ENCODE measurements around the gene PROM2. TPM values are rescaled to one million over a fixed set of nuclear protein-coding genes. Genes with fewer than 3 reads are reported as not detected.

The PROM2 gene
- total RNA-seq, 1 experiment from 2014 or later, result not detected

- in situ Hi-C loops (cut with HindIII; ENCODE audit: low pct_unique_long_range_greater_than_20kb, low sequenced_read_pairs), result no loop called here
- no peak for DNase-seq (ENCODE audit: low read depth)
Measured at GRCh38 chr2:95299961-95300360, 25.7 kb downstream of the PROM2 start.

DNA sequence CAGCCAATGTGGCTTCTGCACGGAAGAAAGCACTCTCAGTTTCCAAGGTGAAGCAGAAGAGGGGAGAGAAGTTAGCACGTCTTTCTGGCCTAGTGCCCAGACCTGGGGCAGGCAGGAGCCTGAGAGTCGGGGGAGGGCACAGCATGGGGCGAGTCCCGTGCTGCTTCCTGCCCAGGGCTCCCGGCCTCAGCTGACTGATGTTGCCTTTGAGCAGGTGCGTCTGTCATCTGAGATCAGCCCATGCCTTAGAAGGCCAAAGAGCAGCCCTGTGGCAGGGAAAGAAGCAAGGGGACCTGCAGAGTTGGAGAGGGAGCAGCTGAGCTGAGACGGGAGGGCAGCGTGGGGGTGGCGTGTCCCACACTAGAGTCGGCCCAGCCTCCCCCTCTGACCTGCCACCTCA is 26.2 kb downstream of the PROM2 start:
- in situ Hi-C loops (cut with HindIII; ENCODE audit: low pct_unique_long_range_greater_than_20kb, low sequenced_read_pairs), result no loop called here
- peak; percentile 30 for DNase-seq (ENCODE audit: low read depth)

GRCh38 chr2:95301186-95301585 is 26.9 kb downstream of the PROM2 start:
- in situ Hi-C loops (cut with HindIII; ENCODE audit: low pct_unique_long_range_greater_than_20kb, low sequenced_read_pairs), result no loop called here
- DNase-seq (ENCODE audit: low read depth), result no peak

GRCh38 chr2:95301876-95302641 is 27.8 kb downstream of the PROM2 start:
- in situ Hi-C loops (cut with HindIII; ENCODE audit: low pct_unique_long_range_greater_than_20kb, low sequenced_read_pairs), result no loop called here
- no peak for DNase-seq (ENCODE audit: low read depth)

- in situ Hi-C loops (cut with HindIII; ENCODE audit: low pct_unique_long_range_greater_than_20kb, low sequenced_read_pairs), result no loop called here
- DNase-seq (ENCODE audit: low read depth), result no peak
Measured at GRCh38 chr2:95303191-95303919, 29.1 kb downstream of the PROM2 start.

GRCh38 chr2:95305380-95306061 is 31.3 kb downstream of the PROM2 start:
- DNase-seq (ENCODE audit: low read depth), result peak; percentile 77
- in situ Hi-C loops (cut with HindIII; ENCODE audit: low pct_unique_long_range_greater_than_20kb, low sequenced_read_pairs), result no loop called here

GRCh38 chr2:95306336-95306895 is 32.2 kb downstream of the PROM2 start:
- in situ Hi-C loops (cut with HindIII; ENCODE audit: low pct_unique_long_range_greater_than_20kb, low sequenced_read_pairs), result no loop called here
- DNase-seq (ENCODE audit: low read depth), result no peak

- no peak for DNase-seq (ENCODE audit: low read depth)
- in situ Hi-C loops (cut with HindIII; ENCODE audit: low pct_unique_long_range_greater_than_20kb, low sequenced_read_pairs), result no loop called here
Measured at GRCh38 chr2:95307036-95307435, 32.8 kb downstream of the PROM2 start.

- DNase-seq (ENCODE audit: low read depth), result no peak
- in situ Hi-C loops (cut with HindIII; ENCODE audit: low pct_unique_long_range_greater_than_20kb, low sequenced_read_pairs), result no loop called here
Measured at GRCh38 chr2:95307878-95308277, 33.6 kb downstream of the PROM2 start.

GRCh38 chr2:95308426-95308990 is 34.3 kb downstream of the PROM2 start:
- in situ Hi-C loops (cut with HindIII; ENCODE audit: low pct_unique_long_range_greater_than_20kb, low sequenced_read_pairs), result no loop called here

DNA sequence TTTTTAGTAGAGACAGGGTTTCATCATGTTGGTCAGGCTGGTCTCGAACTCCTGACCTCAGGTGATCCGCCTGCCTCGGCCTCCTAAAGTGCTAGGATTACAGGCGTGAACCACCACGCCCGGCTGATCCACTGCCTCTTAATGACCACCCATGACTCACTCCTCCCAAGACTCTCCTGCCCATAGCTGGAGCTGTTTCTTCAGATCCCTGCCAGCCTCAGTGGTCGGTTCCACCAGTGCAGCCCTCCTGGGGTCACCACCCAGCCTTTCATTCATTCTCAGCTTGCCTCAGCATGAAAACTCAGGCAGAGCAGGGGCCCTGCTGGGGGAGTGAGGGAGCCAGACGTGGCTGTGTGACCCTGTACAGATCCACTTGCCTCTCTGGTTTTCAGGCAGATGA is 35.4 kb downstream of the PROM2 start:
- in situ Hi-C loops (cut with HindIII; ENCODE audit: low pct_unique_long_range_greater_than_20kb, low sequenced_read_pairs), result no loop called here
- peak; percentile 36 for DNase-seq (ENCODE audit: low read depth)

More at GRCh38 chr2:95308426-95308990, 34.3 kb downstream of the PROM2 start:
- no peak for DNase-seq (ENCODE audit: low read depth)

- DNase-seq (ENCODE audit: low read depth), result no peak
- in situ Hi-C loops (cut with HindIII; ENCODE audit: low pct_unique_long_range_greater_than_20kb, low sequenced_read_pairs), result no loop called here
Measured at GRCh38 chr2:95310216-95310615, 36.0 kb downstream of the PROM2 start.

- DNase-seq (ENCODE audit: low read depth), result no peak
- in situ Hi-C loops (cut with HindIII; ENCODE audit: low pct_unique_long_range_greater_than_20kb, low sequenced_read_pairs), result no loop called here
Measured at GRCh38 chr2:95310651-95311050, 36.4 kb downstream of the PROM2 start.

- in situ Hi-C loops (cut with HindIII; ENCODE audit: low pct_unique_long_range_greater_than_20kb, low sequenced_read_pairs), result no loop called here
- DNase-seq (ENCODE audit: low read depth), result no peak
Measured at GRCh38 chr2:95311815-95312542, 37.7 kb downstream of the PROM2 start.

- DNase-seq (ENCODE audit: low read depth), result no peak
- in situ Hi-C loops (cut with HindIII; ENCODE audit: low pct_unique_long_range_greater_than_20kb, low sequenced_read_pairs), result no loop called here
Measured at GRCh38 chr2:95312543-95313201, 38.4 kb downstream of the PROM2 start.

DNA sequence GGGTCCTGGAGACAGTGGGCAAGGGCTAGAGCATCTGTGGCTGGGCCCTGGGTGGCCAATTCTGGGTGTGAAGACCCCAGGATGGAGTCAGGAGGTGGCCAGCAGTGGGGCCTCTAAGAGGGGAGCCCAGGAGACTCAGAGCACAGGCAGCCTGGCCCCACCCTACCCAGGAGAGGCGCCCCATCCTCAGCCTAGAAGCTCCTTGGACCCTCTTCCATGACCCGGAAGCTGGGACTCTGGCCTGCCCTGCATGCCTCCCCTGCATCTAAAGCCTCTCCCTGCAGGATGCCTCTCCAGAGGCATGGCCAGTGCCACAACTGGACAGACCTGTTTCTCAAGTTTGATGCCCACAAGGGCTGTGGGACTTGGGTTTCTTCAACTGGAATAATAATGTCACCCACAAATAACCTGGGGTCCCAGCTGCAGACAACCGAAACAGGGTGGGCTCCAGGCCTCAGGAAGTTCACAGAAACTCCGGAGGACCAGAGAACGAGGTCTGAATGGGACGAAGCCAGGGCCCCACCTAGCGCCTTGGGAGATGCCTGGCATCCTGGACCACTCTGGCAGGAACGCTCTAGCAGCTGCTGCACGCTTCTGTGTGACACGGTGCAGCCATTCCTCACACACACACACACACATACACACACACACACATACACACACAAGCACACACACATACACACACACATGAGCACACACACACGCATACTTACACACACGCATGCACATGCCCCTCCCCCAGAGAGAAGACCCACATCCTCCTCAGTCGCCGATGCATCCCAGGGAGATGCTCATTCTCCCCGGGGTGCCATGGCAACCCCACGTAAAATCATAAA is 39.3 kb downstream of the PROM2 start:
- in situ Hi-C loops (cut with HindIII; ENCODE audit: low pct_unique_long_range_greater_than_20kb, low sequenced_read_pairs), result no loop called here
- DNase-seq (ENCODE audit: low read depth), result no peak

- in situ Hi-C loops (cut with HindIII; ENCODE audit: low pct_unique_long_range_greater_than_20kb, low sequenced_read_pairs), result no loop called here
- no peak for DNase-seq (ENCODE audit: low read depth)
Measured at GRCh38 chr2:95314598-95314963, 40.3 kb downstream of the PROM2 start.

Measured in Caki2 (cell line).